Transverse colon (tissue), 4 donors: Measurements from ENCODE around the gene RELL2. TPM values are rescaled to one million over a fixed set of nuclear protein-coding genes. Genes with fewer than 3 reads are reported as not detected.

Source experiments
- DNase-seq: peaks from one replicate; pipeline ENCODE4 v3.0.0-alpha.2; 2019
- H3K27ac ChIP-seq, 4 donors: fragments of 200-600 bp; sonication (generic); 2 replicates each; pipeline ENCODE4 v1.5.1; 2016 to 2018; ENCODE audit warnings: inconsistent platforms in 4 of 4
- H3K27me3 ChIP-seq: fragments of 200-600 bp; sonication (generic); 2 replicates; pipeline ENCODE4 v1.5.1; 2017; ENCODE audit warnings: inconsistent platforms
- H3K36me3 ChIP-seq, 4 donors: fragments of 200-600 bp; sonication (generic); 2 replicates each; pipeline ENCODE4 v1.5.1; 2017 to 2019; ENCODE audit warnings: inconsistent platforms in 4 of 4
- H3K4me1 ChIP-seq, 4 donors: fragments of 200-600 bp; sonication (generic); 2 replicates each; pipeline ENCODE4 v1.5.1; 2017 to 2020; ENCODE audit warnings: inconsistent platforms in 4 of 4
- H3K4me3 ChIP-seq, 4 donors: fragments of 200-600 bp; sonication (generic); 1 replicate in 1 of 4; 2 replicates in 3 of 4; pipeline versions ENCODE4 v1.5.1 to v1.6.1; 2017 to 2019; ENCODE audit warnings: inconsistent platforms in 4 of 4
- H3K9me3 ChIP-seq, 2 donors: fragments of 200-600 bp; sonication (generic); 2 replicates each; pipeline ENCODE4 v1.5.1; 2017 to 2019; ENCODE audit warnings: inconsistent platforms in 2 of 2
- EP300 ChIP-seq: sonication (generic); formaldehyde crosslinking; IDR thresholded peaks from one replicate; pipeline ENCODE4 v1.6.1; 2017; ENCODE audit warnings: antibody characterized with exemption, low read depth
- POLR2A ChIP-seq: fragments of 450-650 bp; IDR thresholded peaks from one replicate; pipeline ENCODE4 v1.6.1; 2016; ENCODE audit warnings: antibody characterized with exemption, mild to moderate bottlenecking, moderate library complexity
- POLR2AphosphoS5 ChIP-seq, 3 donors: sonication (generic); formaldehyde crosslinking; IDR thresholded peaks; one replicate each; pipeline ENCODE4 v1.6.1; 2016; ENCODE audit warnings: antibody characterized with exemption in 3 of 3
- WGBS, 2 donors: methylation state at CpG; one replicate each; pipeline ENCODE4 v1.1.5; 2018; ENCODE audit warnings: low coverage in 1 of 2; 5-methylcytosine and 5-hydroxymethylcytosine counted together
- in situ Hi-C, 4 donors: fragments of 200-750 bp; cut with MboI; loops; one replicate each; pipeline versions ENCODE4 v1.15.0 to v1.15.1; 2017; ENCODE audit warnings: low sequenced_read_pairs in 3 of 4, low pct_ligation_motif_present in 1 of 4, low pct_unique_long_range_greater_than_20kb in 1 of 4
- intact Hi-C: fragments of 100-400 bp; cut with DNase I; formaldehyde crosslinking; loops from one replicate; pipeline ENCODE4 v1.15.1; 2023; ENCODE audit warnings: low total_unique reads
- total RNA-seq, 4 donors: library from RNA; depleted of rRNA; stranded (reverse); fragments of >200 nt; gene quantifications; one replicate each; pipeline ENCODE4 v1.1.0, GENCODE V29; 2016
- TF ChIP-seq, protein P1 (sequence below), 5 experiments: fragments of 200-600 bp in 3 of 5; fragments of 450-650 bp in 2 of 5; sonication (generic) in 3 of 5; IDR thresholded peaks; 1 replicate in 2 of 5; 2 replicates in 3 of 5; pipeline ENCODE4 v1.5.1; 2016 to 2017; ENCODE audit warnings: antibody characterized with exemption in 5 of 5, inconsistent platforms in 3 of 5, mild to moderate bottlenecking in 2 of 5, moderate library complexity in 1 of 5

RELL2 gene
- total RNA-seq, 4 donors from 2014 or later: 4.4 to 19.1 (median 7.5) TPM

DNA sequence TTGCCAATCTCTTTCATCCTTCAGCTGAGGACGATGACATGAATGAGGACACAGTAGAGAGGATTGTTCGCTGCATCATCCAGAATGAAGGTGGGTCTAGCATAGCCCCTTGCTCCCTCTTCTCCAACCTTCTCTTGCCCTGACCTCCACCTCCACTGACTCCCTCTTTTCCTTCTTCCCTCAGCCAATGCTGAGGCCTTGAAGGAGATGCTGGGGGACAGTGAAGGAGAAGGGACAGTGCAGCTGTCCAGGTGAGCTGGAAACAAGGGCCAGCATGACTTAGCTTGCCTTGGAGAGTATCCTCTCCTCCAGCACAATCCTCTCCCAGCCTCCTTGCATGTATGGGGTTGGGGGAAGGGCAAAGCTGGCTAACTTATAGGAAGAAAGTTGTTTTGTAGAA, 2.0 kb downstream of the RELL2 start:
- Histone ChIP-seq H3K27me3 (no peaks in the 10 kb centered on the region), H3K27ac (no peak overlapping the region), H3K4me3 (no peak overlapping the region), H3K36me3 (no peaks in the 10 kb centered on the region), H3K4me1 (peaks cover 15 to 31% (median 26%) of the 10 kb centered on the region in 4 donors), H3K9me3 (no peaks in the 10 kb centered on the region)
- WGBS, 2 donors: 83% methylated on average over 2 of the region's 2 CpGs; no CpG with 5 or more reads in 1 of the 2 donors
- no peak for TF ChIP-seq POLR2A
- TF ChIP-seq EP300: no peak
- TF ChIP-seq, protein P1, sequence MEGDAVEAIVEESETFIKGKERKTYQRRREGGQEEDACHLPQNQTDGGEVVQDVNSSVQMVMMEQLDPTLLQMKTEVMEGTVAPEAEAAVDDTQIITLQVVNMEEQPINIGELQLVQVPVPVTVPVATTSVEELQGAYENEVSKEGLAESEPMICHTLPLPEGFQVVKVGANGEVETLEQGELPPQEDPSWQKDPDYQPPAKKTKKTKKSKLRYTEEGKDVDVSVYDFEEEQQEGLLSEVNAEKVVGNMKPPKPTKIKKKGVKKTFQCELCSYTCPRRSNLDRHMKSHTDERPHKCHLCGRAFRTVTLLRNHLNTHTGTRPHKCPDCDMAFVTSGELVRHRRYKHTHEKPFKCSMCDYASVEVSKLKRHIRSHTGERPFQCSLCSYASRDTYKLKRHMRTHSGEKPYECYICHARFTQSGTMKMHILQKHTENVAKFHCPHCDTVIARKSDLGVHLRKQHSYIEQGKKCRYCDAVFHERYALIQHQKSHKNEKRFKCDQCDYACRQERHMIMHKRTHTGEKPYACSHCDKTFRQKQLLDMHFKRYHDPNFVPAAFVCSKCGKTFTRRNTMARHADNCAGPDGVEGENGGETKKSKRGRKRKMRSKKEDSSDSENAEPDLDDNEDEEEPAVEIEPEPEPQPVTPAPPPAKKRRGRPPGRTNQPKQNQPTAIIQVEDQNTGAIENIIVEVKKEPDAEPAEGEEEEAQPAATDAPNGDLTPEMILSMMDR (IDR thresholded peaks at IDR 0.05): no peak
- TF ChIP-seq POLR2AphosphoS5 (IDR thresholded peaks at IDR 0.05): no peak
- no peak for DNase-seq
- in situ Hi-C loops: no loop called here
- intact Hi-C loops: no loop called here

- H3K36me3 ChIP-seq: peaks cover 0 to under 1% (median 0%) of the 10 kb centered on the region in 4 donors
- no peak overlapping the region for H3K27ac ChIP-seq
- 93 to 100% methylated on average over 1 to 12 of the region's 12 CpGs for WGBS, 2 donors
- no peaks in the 10 kb centered on the region for H3K9me3 ChIP-seq
- H3K27me3 ChIP-seq: no peaks in the 10 kb centered on the region
- peaks cover 15 to 27% (median 26%) of the 10 kb centered on the region in 4 donors for H3K4me1 ChIP-seq
- H3K4me3 ChIP-seq: no peak overlapping the region
- in situ Hi-C loops (no loop called here), intact Hi-C loops (no loop called here)
- TF ChIP-seq, protein P1 (IDR thresholded peaks at IDR 0.05): no peak
- TF ChIP-seq POLR2AphosphoS5 (IDR thresholded peaks at IDR 0.05) (no peak), POLR2A (no peak), EP300 (no peak)
- no peak for DNase-seq
Observed at GRCh38 chr5:141639357-141640050, 2.7 kb downstream of the RELL2 start.

GRCh38 chr5:141640051-141640415, 3.2 kb downstream of the RELL2 start:
- no peak for DNase-seq
- intact Hi-C loops: no loop called here
- Histone ChIP-seq H3K9me3 (no peaks in the 10 kb centered on the region), H3K27me3 (no peaks in the 10 kb centered on the region), H3K4me3 (no peak overlapping the region), H3K4me1 (peaks cover 12 to 26% (median 22%) of the 10 kb centered on the region in 4 donors), H3K27ac (no peak overlapping the region), H3K36me3 (peaks cover 0 to 4% (median 0%) of the 10 kb centered on the region in 4 donors)
- WGBS, 2 donors: 88% methylated on average over 3 of the region's 3 CpGs; no CpG with 5 or more reads in 1 of the 2 donors
- in situ Hi-C loops: no loop called here
- no peak for TF ChIP-seq POLR2AphosphoS5 (IDR thresholded peaks at IDR 0.05)
- TF ChIP-seq EP300: no peak
- no peak for TF ChIP-seq POLR2A
- TF ChIP-seq, protein P1 (IDR thresholded peaks at IDR 0.05): no peak

DNA sequence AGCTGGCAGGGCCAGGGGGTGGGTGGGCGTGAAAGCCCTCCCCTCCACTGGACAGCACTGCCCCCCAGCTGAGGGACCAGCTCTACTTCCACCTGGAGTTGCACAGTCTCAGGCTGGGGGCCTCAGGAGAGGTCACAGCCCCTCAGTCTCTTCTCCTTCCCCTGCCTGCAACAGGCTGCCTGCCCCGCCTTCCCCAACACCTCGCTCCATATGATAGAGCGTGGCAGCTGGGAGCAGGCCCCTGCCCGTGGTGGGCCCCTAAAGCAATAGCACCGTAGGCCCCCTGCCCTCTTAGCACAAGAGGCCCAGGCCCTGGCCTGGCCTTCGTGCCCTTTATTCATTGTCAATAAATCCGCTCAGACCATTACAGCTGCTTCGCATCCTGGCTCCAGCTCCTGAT, 3.9 kb downstream of the RELL2 start:
- intact Hi-C loops: no loop called here
- Histone ChIP-seq H3K36me3 (peaks cover 0 to 4% (median 0%) of the 10 kb centered on the region in 4 donors), H3K9me3 (no peaks in the 10 kb centered on the region), H3K4me3 (no peak overlapping the region), H3K27ac (no peak overlapping the region), H3K27me3 (no peaks in the 10 kb centered on the region), H3K4me1 (peaks cover 5 to 20% (median 15%) of the 10 kb centered on the region in 4 donors)
- in situ Hi-C loops: no loop called here
- DNase-seq: no peak
- no peak for TF ChIP-seq POLR2AphosphoS5 (IDR thresholded peaks at IDR 0.05)
- TF ChIP-seq, protein P1 (IDR thresholded peaks at IDR 0.05): no peak
- TF ChIP-seq POLR2A: no peak
- no peak for TF ChIP-seq EP300
- WGBS, 2 donors: 80 to 92% methylated on average over 1 to 9 of the region's 9 CpGs
